ENCODE measurements around the gene ADCY2. TPM values are rescaled to one million over a fixed set of nuclear protein-coding genes. Genes with fewer than 3 reads are reported as not detected.

ADCY2 gene
- total and polyA plus RNA-seq, 9 of the 15 experiments (the other 6 are each of a cell fraction or from before 2014, with no cell fraction given): 0.01 to 0.15 (median 0.03) TPM; not detected in 5

GRCh38 chr5:7875151-7875550 lies 479.2 kb downstream of the ADCY2 start:
- Histone ChIP-seq H3K4me2 (ENCODE audit: insufficient read depth, low read length) (no peak overlapping the region), H3K4me3 (no peak overlapping the region), H3K27me3 (ENCODE audit: control insufficient read depth in 2 of 2, insufficient read depth in 2 of 2, low read length in 2 of 2) (no peaks in the 10 kb centered on the region), H3K9me1 (ENCODE audit: control insufficient read depth, insufficient read depth, low read length) (peaks cover 3% of the 10 kb centered on the region), H3K9ac (ENCODE audit: insufficient read depth in 1 of 2, low read depth in 2 of 2, low read length in 2 of 2) (no peak overlapping the region), H2AFZ (ENCODE audit: low read depth, low read length) (no peak overlapping the region), H3K36me3 (ENCODE audit: control insufficient read depth, insufficient read depth, low read length) (peaks cover 98% of the 10 kb centered on the region), H3K79me2 (ENCODE audit: control insufficient read depth, insufficient read depth, low read length) (peaks cover 71% of the 10 kb centered on the region), H3K27ac (ENCODE audit: extremely low read depth, low read depth, low read length) (no peak overlapping the region), H3K4me1 (replicated peaks in 1 of 2; ENCODE audit: control insufficient read depth in 2 of 2, insufficient read depth in 2 of 2, low read length in 2 of 2) (peaks cover 0 to 3% of the 10 kb centered on the region in 2 experiments; a peak in 2 of 5 replicates), H3K9me3 (replicated peaks; ENCODE audit: control insufficient read depth, insufficient read depth, low read depth, low read length) (no peaks in the 10 kb centered on the region), H4K20me1 (replicated peaks; ENCODE audit: control insufficient read depth, insufficient read depth, low read length) (peaks cover 16% of the 10 kb centered on the region)
- in situ Hi-C loops (cut with MboI) (no loop called here), intact Hi-C loops (cut with micrococcal nuclease) (no loop called here)
- TF ChIP-seq ZSCAN29 (IDR thresholded peaks at IDR 0.05) (no peak), EWSR1 (IDR thresholded peaks at IDR 0.05; ENCODE audit: borderline replicate concordance, low read depth, partially characterized antibody) (no peak)
- TF ChIP-seq, protein P1, sequence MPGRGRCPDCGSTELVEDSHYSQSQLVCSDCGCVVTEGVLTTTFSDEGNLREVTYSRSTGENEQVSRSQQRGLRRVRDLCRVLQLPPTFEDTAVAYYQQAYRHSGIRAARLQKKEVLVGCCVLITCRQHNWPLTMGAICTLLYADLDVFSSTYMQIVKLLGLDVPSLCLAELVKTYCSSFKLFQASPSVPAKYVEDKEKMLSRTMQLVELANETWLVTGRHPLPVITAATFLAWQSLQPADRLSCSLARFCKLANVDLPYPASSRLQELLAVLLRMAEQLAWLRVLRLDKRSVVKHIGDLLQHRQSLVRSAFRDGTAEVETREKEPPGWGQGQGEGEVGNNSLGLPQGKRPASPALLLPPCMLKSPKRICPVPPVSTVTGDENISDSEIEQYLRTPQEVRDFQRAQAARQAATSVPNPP (IDR thresholded peaks at IDR 0.05; ENCODE audit: borderline replicate concordance, insufficient read depth, insufficient read length): no peak
- no peak for DNase-seq (ENCODE audit: extremely low read depth in 1 of 4, low spot score in 3 of 4)
- no peak for FAIRE-seq
- WGBS (ENCODE audit: insufficient coverage, low coverage, missing lambda C conversion rate): 100% methylated on average over 4 of the region's 4 CpGs
- ATAC-seq: no peak
- ChIA-PET POLR2A (no interaction called here), CTCF (ENCODE audit: low intra/inter-chr PET ratio) (no interaction called here)
- no TSS peak for BruUV-seq (replicated peaks)

- WGBS (ENCODE audit: insufficient coverage, low coverage, missing lambda C conversion rate): 85% methylated on average over 3 of the region's 3 CpGs
- in situ Hi-C loops (cut with MboI) (no loop called here), intact Hi-C loops (cut with micrococcal nuclease) (no loop called here)
- no peak for FAIRE-seq
- H3K4me2 ChIP-seq (ENCODE audit: insufficient read depth, low read length): no peak overlapping the region
- no peaks in the 10 kb centered on the region for H3K9me3 ChIP-seq (replicated peaks; ENCODE audit: control insufficient read depth, insufficient read depth, low read depth, low read length)
- no peaks in the 10 kb centered on the region for H3K27me3 ChIP-seq (ENCODE audit: control insufficient read depth in 2 of 2, insufficient read depth in 2 of 2, low read length in 2 of 2)
- no peak overlapping the region for H3K4me3 ChIP-seq
- DNase-seq (ENCODE audit: extremely low read depth in 1 of 4, low spot score in 3 of 4): no peak
- H4K20me1 ChIP-seq (replicated peaks; ENCODE audit: control insufficient read depth, insufficient read depth, low read length): peaks cover 3% of the 10 kb centered on the region
- no TSS peak for BruUV-seq (replicated peaks)
- no peak for ATAC-seq
- no peak overlapping the region for H3K9ac ChIP-seq (ENCODE audit: insufficient read depth in 1 of 2, low read depth in 2 of 2, low read length in 2 of 2)
- peaks cover 54% of the 10 kb centered on the region for H3K79me2 ChIP-seq (ENCODE audit: control insufficient read depth, insufficient read depth, low read length)
- POLR2A ChIA-PET: interaction anchor here (0.6 to 1.4 kb wide), 2 partner anchors 10 to 105 kb away, joined by 3 to 6 read pairs; no protein-coding TSS in a partner anchor
- H3K27ac ChIP-seq (ENCODE audit: extremely low read depth, low read depth, low read length): no peak overlapping the region
- H3K9me1 ChIP-seq (ENCODE audit: control insufficient read depth, insufficient read depth, low read length): peaks cover 3% of the 10 kb centered on the region
- CTCF ChIA-PET (ENCODE audit: low intra/inter-chr PET ratio): no interaction called here
- peaks cover 99% of the 10 kb centered on the region for H3K36me3 ChIP-seq (ENCODE audit: control insufficient read depth, insufficient read depth, low read length)
- H3K4me1 ChIP-seq (replicated peaks in 1 of 2; ENCODE audit: control insufficient read depth in 2 of 2, insufficient read depth in 2 of 2, low read length in 2 of 2): no peaks in the 10 kb centered on the region
- no peak overlapping the region for H2AFZ ChIP-seq (ENCODE audit: low read depth, low read length)
- TF ChIP-seq BCOR (IDR thresholded peaks at IDR 0.05): no peak
- no peak for TF ChIP-seq SP1 (CRISPR knock-in tag; IDR thresholded peaks at IDR 0.05)
- TF ChIP-seq HLTF (IDR thresholded peaks at IDR 0.05): no peak
- TF ChIP-seq ZNF644 (tag; IDR thresholded peaks at IDR 0.05; ENCODE audit: low read depth): no peak
- TF ChIP-seq MYC (IDR thresholded peaks at IDR 0.05; ENCODE audit: low read depth, low read length): no peak
- no peak for TF ChIP-seq MYC (CRISPR knock-in tag; IDR thresholded peaks at IDR 0.05; ENCODE audit: borderline replicate concordance, low read depth)
- TF ChIP-seq, protein P2, sequence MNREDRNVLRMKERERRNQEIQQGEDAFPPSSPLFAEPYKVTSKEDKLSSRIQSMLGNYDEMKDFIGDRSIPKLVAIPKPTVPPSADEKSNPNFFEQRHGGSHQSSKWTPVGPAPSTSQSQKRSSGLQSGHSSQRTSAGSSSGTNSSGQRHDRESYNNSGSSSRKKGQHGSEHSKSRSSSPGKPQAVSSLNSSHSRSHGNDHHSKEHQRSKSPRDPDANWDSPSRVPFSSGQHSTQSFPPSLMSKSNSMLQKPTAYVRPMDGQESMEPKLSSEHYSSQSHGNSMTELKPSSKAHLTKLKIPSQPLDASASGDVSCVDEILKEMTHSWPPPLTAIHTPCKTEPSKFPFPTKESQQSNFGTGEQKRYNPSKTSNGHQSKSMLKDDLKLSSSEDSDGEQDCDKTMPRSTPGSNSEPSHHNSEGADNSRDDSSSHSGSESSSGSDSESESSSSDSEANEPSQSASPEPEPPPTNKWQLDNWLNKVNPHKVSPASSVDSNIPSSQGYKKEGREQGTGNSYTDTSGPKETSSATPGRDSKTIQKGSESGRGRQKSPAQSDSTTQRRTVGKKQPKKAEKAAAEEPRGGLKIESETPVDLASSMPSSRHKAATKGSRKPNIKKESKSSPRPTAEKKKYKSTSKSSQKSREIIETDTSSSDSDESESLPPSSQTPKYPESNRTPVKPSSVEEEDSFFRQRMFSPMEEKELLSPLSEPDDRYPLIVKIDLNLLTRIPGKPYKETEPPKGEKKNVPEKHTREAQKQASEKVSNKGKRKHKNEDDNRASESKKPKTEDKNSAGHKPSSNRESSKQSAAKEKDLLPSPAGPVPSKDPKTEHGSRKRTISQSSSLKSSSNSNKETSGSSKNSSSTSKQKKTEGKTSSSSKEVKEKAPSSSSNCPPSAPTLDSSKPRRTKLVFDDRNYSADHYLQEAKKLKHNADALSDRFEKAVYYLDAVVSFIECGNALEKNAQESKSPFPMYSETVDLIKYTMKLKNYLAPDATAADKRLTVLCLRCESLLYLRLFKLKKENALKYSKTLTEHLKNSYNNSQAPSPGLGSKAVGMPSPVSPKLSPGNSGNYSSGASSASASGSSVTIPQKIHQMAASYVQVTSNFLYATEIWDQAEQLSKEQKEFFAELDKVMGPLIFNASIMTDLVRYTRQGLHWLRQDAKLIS (CRISPR knock-in tag; IDR thresholded peaks at IDR 0.05): no peak
- TF ChIP-seq, protein P3, sequence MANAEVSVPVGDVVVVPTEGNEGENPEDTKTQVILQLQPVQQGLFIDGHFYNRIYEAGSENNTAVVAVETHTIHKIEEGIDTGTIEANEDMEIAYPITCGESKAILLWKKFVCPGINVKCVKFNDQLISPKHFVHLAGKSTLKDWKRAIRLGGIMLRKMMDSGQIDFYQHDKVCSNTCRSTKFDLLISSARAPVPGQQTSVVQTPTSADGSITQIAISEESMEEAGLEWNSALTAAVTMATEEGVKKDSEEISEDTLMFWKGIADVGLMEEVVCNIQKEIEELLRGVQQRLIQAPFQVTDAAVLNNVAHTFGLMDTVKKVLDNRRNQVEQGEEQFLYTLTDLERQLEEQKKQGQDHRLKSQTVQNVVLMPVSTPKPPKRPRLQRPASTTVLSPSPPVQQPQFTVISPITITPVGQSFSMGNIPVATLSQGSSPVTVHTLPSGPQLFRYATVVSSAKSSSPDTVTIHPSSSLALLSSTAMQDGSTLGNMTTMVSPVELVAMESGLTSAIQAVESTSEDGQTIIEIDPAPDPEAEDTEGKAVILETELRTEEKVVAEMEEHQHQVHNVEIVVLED (CRISPR knock-in tag; IDR thresholded peaks at IDR 0.05): no peak
Measured at GRCh38 chr5:7876867-7877266, 480.9 kb downstream of the ADCY2 start.

Measured in K562 (cell line).